IMR-90 (cell line): ENCODE results near the gene SLCO3A1.

Experiments used
- CEBPB ChIP-seq: IDR thresholded peaks from 2 replicates; pipeline ENCODE4 v1.6.1; 2012; ENCODE audit warnings: low read depth, low read length, improper control_type of control experiment
- MAFK ChIP-seq: IDR thresholded peaks from 2 replicates; pipeline ENCODE4 v1.6.1; 2012; ENCODE audit warnings: low read depth, low read length, improper control_type of control experiment
- MXI1 ChIP-seq: IDR thresholded peaks from 2 replicates; pipeline ENCODE4 v1.6.1; 2012; ENCODE audit warnings: low read depth, mild to moderate bottlenecking, low read length, moderate library complexity, borderline replicate concordance
- POLR2A ChIP-seq: IDR thresholded peaks from 2 replicates; pipeline ENCODE4 v1.6.1; 2012; ENCODE audit warnings: mild to moderate bottlenecking, low read depth, low read length
- RAD21 ChIP-seq: IDR thresholded peaks from 2 replicates; pipeline ENCODE4 v1.6.1; 2012; ENCODE audit warnings: low read length, improper control_type of control experiment
- SMC3 ChIP-seq: fragments of 150-350 bp; IDR thresholded peaks from 2 replicates; pipeline ENCODE4 v1.6.1; 2016; ENCODE audit warnings: low read depth, mild to moderate bottlenecking, antibody characterized with exemption, low read length, moderate library complexity
- TF ChIP-seq, protein P1 (sequence below): conservative IDR thresholded peaks from 2 replicates; pipeline ENCODE4 v1.5.1; 2012; ENCODE audit warnings: mild to moderate bottlenecking, low read depth, low read length, improper control_type of control experiment

DNA sequence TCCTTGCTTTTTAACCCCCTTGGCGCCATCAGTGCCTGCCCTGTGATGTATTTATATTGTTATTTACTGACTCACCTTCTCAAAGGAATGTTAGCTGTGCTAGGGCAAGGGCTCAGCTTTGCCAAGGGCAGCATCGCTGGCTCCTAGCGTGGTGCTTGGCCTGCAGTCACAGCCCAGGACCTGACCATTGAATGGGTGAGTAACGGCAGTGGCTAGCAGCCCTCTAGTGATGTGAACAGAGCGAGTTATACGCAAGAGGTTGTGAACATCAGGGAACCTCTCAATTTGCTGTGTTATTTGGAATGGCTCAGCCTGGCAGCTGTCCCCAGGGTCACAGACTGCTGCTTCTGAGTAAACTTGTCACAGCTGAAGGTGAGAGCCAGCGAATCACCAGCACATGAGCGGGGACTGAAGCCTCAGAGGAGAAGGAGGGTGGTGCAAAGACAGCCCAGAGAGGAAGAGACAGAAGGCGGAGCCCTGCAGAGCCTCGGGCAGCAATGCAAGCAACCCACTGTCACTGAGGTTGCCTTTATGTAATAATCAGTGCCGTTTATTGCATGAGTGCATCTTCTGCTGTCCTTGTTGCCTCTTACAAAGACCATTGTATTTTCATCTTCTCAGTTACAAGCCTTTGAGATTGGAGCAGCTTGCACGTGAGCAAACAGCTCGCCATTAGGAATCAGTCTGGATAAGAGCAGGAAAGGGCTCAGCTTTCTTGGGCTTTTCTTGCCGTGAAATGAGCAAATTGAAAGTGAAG, 158.3 kb downstream of the SLCO3A1 start:
- TF ChIP-seq, protein P1, sequence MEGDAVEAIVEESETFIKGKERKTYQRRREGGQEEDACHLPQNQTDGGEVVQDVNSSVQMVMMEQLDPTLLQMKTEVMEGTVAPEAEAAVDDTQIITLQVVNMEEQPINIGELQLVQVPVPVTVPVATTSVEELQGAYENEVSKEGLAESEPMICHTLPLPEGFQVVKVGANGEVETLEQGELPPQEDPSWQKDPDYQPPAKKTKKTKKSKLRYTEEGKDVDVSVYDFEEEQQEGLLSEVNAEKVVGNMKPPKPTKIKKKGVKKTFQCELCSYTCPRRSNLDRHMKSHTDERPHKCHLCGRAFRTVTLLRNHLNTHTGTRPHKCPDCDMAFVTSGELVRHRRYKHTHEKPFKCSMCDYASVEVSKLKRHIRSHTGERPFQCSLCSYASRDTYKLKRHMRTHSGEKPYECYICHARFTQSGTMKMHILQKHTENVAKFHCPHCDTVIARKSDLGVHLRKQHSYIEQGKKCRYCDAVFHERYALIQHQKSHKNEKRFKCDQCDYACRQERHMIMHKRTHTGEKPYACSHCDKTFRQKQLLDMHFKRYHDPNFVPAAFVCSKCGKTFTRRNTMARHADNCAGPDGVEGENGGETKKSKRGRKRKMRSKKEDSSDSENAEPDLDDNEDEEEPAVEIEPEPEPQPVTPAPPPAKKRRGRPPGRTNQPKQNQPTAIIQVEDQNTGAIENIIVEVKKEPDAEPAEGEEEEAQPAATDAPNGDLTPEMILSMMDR, result no peak
- TF ChIP-seq RAD21 (no peak), CEBPB (no peak), MAFK (no peak), POLR2A (no peak), SMC3 (no peak), MXI1 (no peak)
